ENCODE measurements around the gene DTWD2.
"Not testable (repeated sequence)": the region's sequence is repeated elsewhere in the genome, so short reads cannot be mapped to it uniquely, and the experiment has no call there.

DTWD2 gene

DNA sequence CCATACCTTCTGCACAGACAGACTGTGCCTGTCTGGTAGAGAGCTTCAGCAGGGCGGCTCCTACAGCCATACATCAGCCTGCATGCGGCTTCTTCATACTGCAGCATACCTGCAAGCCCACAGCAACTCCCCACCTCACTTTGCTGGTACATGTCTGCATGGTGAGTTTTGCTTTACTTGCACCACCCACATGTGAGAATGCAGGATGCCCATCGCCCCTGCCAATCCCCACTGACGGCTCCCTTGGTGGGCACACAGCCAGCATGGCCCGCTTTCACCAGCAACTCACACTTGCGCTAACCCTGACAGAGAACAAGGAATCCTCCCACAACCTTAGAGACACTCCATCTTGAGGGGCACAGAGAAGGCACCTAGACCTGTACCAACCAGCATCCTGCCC is 114.9 kb downstream of the DTWD2 start:
- no peak for DNase-seq (ENCODE audit: low read depth, low spot score)

DNA sequence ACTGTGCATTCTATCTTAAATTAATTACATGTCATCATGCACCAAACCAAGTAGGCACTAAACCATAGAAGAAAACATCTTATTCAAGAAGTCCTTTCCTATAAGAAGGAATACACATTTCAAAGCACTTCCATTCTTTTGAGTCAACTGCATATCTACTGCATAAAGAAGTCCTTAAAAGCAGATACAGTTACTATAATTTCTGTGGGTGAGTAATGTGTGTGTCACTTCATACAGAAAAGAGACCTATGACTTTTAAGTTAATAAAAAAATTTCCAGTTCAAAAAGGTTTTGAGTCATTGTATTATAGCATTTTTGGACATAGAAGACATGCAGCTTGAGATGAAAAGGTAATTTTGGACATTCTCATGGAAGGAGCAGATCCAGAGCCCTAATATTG is 125.0 kb downstream of the DTWD2 start:
- no peak for DNase-seq (ENCODE audit: low read depth, low spot score)

DNA sequence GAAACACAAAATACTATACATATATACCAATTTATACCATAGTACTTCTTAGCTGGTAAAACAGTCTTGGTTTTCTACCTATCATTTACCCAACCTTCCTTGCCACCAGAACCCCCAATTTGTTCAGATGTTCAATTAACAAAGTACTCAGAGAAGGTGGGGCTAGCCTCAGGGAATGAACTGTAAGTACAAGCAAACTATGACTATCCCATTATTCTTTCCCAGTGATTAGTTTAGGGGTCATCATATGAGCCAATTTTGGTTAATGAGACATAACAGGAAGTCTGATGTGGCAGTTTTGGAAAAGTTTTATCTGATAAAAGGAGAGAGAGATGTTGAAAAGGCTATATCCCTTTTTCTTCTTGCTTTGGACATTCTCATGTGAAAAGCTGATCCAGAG is 125.8 kb downstream of the DTWD2 start:
- no peak for DNase-seq (ENCODE audit: low read depth, low spot score)

DNA sequence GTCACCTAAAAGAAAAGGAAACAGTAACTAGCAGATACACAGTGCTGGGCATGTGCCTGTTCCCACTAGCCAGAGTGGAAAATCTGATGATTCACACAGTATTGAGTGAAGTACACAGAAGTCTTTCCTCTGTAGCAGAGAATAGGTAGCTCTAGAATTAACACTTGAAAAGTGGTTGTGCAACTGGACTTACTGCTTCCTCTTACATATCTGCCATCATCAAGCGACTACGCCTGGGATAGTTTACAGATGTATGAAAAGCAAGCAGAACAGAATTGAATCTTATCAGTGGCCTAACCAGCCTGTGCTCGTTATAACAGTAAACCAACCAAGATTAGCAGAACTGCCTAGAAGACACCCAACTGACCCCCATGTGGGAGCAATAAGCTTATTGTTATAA is 130.6 kb downstream of the DTWD2 start:
- no peak for DNase-seq (ENCODE audit: low read depth, low spot score)

DNA sequence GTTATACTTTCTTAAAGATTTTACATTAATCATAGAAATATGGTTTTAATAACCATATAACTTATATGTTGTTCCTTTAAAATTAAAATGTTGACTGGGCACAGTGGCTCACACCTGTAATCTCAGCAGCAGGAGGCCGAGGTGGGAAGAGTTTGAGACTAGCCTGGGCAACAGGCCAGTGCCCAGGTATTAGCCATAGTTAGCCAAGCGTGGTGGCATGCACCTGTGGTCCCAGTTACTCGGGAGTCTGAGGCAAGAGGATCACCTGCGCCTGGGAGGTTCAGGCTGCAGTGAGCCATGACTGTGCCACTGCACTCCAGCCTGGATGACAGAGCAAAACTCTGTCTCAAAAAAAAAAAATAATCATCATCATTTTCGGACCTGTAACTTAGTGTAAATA is 133.5 kb downstream of the DTWD2 start:
- DNase-seq (ENCODE audit: low read depth, low spot score) = no peak

- DNase-seq (ENCODE audit: low read depth, low spot score) = not testable (repeated sequence)
Observed at GRCh38 chr5:118851785-118852184, 136.6 kb downstream of the DTWD2 start.

GRCh38 chr5:118849507-118849906 is 138.8 kb downstream of the DTWD2 start:
- not testable (repeated sequence) for DNase-seq (ENCODE audit: low read depth, low spot score)

DNA sequence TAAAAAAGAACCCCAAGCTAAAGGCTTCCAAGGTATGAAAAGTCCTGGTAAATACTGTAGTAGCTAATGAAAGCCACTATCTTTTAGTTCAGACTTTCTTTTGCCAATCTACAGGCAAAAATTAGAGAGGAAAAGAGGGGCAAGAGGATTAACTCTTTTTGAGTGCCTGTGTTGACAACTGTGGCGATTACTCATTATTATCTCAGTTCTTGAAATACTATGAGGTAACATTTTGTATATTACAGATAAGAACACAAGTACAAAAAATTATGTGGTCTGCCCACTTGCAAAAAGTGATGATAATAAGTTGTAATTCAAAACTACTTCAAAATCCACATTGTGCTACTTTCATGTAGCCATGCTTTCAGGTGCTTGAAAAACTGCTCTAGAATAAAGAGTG is 144.0 kb downstream of the DTWD2 start:
- no peak for DNase-seq (ENCODE audit: low read depth, low spot score)

DNA sequence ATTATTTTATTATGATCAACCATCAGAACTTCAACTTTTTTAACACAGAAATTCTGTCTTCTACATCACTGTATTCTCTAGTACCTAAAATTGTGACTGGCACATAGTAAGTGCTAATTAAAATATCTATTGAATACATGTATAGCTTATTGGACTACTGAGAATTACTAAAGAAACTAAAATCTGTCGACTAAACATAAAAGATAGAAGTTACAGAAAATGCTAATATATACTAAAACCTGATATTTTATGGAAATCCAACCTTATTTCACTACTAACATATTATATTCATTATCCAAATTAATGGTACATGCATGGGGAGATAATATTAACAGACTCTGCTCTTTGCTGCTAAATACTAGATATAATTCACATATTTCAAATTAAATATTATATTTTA is 153.6 kb downstream of the DTWD2 start:
- no peak for DNase-seq (ENCODE audit: low read depth, low spot score)

DNA sequence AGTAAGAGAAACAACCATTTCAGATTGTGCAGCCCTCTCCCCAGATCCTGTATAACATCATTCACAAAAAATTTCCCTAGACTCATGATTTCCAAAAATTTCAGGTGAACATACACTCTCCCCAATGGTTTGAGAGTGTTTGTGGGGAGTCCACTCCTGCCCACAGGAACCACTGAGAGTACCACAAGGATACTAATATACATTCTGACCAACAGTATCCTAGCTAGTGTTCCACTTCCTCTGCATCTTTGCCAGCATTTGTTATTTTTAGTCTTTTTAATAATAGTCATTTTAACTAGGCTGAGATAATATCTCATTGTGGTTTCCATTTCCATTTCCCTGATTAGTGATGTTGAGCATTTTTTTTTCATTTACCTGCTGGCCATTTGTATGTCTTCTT is 155.4 kb downstream of the DTWD2 start:
- no peak for DNase-seq (ENCODE audit: low read depth, low spot score)

- no peak for DNase-seq (ENCODE audit: low read depth, low spot score)
Observed at GRCh38 chr5:118825226-118825625, 163.1 kb downstream of the DTWD2 start.

DNA sequence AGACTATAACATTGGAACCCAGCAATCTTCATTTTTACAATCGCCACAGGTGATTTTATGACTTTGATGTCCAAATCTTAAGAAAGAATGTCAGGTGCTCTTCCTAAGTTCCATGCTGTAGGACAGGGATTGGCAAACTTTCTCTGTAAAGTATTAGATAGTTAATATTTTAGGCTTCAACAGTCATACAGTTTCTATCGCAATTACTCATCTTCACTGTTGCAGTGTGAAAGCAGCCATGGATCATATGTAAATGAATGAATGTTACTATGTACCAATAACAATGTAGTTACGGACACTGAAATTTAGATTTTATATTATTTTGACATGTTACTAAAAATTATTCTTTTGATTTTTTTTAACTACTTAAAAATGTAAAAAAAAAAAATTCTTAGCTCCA is 169.7 kb downstream of the DTWD2 start:
- DNase-seq (ENCODE audit: low read depth, low spot score) = no peak

GRCh38 chr5:118808441-118808840 is 179.9 kb downstream of the DTWD2 start:
- no peak for DNase-seq (ENCODE audit: low read depth, low spot score)

DNA sequence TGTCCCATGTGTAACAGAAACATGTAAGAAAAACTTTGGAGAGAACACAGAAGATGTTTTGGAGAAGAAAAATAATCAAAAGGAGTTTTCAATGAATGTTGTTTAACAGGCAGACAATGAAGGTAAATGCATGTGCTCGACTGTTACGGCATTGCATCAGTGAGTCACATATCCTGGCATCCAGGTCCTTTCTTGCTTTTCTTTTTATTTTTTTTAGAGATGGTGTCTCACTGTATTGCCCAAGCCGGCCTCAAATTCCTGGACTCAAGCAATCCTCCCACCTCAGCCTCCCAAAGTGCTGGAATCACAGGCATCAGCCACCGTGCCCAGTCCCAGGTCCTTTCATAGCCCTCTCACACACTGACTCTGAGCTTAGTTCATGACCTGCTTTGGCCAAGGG is 181.8 kb downstream of the DTWD2 start:
- DNase-seq (ENCODE audit: low read depth, low spot score) = no peak

DNA sequence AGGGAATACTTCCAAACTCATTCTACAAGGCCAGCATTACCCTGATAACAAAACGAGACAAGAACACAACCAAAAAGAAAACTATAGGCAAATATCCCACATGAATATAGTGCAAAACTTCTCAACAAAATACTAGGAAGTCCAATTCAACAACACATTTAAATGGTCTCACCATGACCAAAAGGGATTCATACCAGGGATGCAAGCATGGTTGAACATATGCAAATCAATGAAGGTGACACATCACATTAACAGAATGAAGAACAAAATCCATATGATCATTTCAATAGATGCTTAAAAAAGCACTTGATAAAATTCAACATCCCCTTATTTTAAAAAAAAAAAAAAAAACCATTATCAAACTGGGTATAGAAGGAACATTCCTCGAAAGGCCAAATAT is 186.0 kb downstream of the DTWD2 start:
- DNase-seq (ENCODE audit: low read depth, low spot score) = no peak

DNA sequence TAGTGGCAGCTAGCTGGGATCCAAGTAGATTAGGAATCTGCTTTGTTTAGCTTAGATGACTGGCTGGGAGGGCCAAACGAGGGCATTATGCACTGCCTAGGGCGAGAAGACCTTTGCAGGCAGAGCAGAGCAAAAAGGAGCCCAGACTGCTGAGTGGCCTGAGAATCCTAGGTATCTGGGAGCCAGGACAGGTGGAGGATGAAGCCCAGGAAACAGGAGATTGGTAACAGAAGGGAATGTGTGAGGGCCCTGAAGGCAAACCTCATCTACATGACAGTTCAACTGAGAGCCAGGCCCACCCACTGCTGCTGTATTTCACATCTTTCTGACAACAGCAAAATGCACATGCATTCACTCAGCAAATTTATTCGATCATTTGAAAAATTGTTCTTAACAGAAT is 192.3 kb downstream of the DTWD2 start:
- no peak for DNase-seq (ENCODE audit: low read depth, low spot score)

GRCh38 chr5:118794281-118794680 is 194.1 kb downstream of the DTWD2 start:
- DNase-seq (ENCODE audit: low read depth, low spot score) = no peak

DNA sequence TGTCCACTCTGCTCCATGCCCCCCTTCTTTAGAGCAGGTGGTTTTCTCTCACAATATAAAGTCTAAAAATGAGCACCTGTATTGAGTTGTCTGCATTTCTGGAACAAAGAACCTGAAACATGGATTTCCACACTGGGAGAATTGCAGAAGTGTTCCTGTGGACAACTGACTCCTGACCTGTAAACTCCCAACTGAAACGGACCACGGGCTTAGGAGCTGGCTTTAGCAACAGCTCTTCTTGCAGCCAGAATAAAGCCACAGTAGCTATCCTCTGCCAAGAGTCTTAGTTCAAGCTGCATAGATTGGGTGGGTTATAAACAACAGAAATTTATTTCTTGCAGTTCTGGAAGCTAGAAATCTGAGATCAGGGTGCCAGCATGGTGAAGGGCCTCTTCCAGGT is 194.7 kb downstream of the DTWD2 start:
- DNase-seq (ENCODE audit: low read depth, low spot score) = no peak

DNA sequence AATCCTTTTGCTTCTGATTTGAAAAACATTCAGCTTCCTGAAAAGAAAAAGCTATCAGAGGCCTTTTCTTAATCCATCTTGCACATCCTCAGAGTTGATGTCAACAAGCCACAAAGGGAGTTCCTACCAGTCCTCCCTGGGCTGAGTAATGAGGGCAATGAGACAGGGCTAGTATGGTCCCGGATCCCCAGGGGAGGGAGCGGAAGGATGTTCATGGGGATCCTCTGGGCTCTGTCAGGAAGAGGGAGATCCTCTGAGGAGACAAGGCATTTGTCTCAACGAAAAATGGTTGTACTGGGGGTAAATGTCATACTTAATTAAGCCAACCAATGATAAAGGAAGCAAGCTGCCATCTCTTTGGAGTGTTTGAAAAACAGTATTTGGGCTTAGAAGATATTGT is 195.3 kb downstream of the DTWD2 start:
- no peak for DNase-seq (ENCODE audit: low read depth, low spot score)

DNA sequence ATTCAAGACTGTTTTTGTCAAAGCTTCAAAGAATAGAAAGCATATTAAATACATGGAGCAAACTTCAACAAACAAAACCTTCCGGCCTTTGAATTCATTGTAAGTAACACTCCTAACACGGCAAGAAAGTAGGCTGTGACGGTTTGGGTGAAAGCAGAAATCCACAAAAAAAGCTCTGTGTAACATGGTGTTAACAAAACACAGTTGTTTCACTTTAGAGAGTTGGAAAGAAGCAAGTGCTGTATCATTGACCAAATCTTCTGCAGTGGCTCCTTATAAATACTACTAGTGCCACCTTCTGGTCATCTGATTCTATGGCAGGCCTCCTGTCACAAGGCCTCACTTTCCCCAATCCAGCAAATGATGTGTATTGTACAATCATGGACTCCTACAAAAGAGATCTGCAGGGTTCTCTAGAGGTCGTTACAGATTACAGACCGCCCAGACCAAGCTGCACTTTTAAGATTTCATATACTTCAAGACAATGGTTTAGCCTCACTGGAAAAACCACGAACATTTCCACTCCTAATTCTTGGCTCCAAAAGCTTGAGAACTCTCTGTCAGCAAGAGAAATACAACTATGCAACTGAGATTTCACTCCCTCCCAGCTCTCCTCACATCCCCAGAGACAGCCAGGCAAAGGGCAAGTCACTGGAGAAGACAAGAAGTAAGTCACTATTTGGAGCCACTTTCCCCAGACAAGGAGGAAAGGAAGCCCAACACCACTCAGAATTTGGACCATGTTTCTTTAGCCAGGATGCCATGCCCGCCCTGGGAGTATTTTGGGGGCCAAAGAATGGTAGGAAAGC is 196.2 kb downstream of the DTWD2 start:
- peak; percentile 47 for DNase-seq (ENCODE audit: low read depth, low spot score)

DNA sequence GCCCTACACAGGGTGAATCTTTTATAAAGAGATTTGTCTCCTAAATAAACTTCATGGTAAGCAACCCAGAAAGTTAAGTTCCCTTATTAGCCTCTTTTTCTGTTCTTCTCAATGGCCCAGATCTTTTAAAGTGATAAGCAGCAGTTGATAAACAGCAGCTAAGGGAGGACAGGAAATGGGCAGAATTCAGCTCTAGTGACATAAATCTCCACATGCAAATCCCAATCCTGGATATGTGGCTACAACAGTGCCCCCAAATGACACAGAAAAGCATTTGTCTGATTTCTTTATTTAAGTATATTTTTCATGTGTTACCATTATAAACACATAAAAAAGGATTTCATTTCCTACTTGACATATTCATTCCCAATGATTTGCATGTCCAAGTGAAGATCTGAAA is 199.0 kb downstream of the DTWD2 start:
- no peak for DNase-seq (ENCODE audit: low read depth, low spot score)

DNA sequence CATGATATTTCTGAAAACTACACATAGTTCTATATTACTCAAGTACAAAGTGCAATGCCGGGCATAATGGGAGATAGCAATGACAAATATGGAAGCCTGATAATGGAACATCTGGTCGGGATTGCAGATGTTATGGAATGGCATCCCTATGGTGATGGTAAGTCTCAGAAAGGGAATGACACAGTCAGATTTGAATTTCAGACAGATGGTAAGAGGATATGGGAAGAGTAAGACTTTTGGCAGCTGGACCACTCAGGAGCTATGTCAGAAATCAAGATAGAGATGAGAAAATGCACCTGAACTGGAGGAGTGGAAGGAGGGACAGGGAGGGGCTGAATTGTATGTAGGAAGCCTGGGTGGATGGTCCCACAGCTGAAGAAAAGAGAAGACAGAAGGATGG is 200.0 kb downstream of the DTWD2 start:
- DNase-seq (ENCODE audit: low read depth, low spot score) = no peak

Measured in smooth muscle cell of the brain vasculature (primary cell).